IPS DF 19.7 (cell line): Measurements from ENCODE around the gene JAK1.
"Not testable (repeated sequence)": the region's sequence is repeated elsewhere in the genome, so short reads cannot be mapped to it uniquely, and the experiment has no call there.

ENCODE experiments used
- DNase-seq: peaks from one replicate; pipeline ENCODE4 v3.0.0-alpha.2; 2013; ENCODE audit warnings: low read depth, low spot score

Gene JAK1

DNA sequence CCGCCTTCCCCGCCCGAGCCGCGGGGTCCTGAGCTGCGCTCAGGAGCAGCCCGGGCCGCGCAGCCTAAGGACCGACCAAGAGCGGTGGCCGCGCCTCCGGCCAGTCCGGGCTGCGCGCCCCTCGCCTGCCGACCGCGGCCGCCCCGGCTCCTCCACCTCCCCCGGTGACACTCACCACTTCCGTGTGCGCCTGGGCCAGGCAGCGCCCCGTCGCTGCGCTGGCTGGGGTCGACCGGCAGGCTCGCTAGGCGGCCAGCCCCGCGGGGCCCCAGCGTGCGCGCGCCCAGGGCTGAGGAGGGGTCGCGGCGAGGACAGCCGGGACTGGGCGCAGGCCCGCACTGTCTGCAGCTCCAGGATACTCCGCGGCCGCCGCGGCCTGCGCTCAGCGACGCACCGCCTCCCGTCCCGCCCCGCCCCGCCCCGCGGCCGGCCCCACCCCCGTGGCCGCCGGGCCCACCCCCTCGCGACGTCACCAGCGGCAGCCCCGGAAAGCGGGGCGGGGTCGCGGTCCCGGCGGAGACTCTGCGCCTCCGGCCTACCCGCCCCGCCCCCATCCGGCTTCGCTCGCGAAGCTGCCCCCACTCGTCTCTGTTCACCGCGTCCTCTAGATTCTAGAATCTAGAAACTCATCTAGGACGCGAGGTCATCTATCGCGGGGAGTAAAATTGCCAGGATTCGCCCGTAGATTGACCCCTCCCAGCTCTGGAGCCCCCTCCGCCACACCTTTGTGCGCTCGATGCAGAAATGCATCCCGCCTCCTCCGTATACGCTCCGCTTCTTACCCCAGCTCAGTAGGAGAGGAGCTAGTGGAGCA is at the start of gene JAK1:
JAK1 (minus strand) TSS at position 392 of the 814 bp plus-strand sequence. CDS start 80,285 bp downstream, outside the sequence.
- DNase-seq = no peak

DNA sequence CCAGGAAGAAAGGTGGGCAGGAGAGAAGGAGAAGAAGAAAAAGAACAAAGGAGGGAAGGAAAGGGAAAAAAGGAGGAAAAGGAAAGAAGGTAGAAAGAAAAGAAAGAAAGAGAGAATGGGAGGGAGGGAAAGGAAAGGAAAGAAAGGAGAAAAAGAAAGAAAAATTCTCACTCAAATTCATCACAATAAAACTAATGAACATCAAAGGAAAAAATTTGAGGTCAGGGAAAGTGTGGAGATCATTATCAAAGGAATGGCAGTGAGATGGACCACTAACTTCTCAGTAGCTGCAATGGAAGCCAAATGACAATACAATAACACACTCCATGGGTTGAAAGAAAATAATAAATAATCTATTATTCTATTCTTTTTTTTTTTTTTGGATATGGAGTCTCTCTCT is 48.0 kb upstream of the JAK1 start:
- DNase-seq = no peak

DNA sequence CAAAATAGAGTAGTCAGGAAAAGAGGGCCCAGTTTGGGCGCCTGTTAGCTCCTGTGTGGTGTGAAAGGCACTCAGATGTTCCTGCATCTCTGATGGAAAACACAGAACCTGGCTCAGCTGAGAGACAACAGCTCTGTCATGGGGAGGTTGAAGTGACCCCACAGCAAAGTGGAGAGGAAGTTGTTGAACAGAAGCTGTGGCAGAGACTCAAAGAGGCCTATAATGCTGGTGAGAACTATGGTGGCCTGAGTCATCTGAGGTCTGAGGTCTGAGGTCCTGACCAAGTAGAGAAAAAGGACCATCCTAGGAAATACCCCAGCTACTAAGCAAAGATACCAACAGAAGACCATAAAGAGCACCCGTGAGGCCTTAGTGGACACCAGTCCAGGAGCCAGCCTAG is 45.6 kb upstream of the JAK1 start:
- no peak for DNase-seq

DNA sequence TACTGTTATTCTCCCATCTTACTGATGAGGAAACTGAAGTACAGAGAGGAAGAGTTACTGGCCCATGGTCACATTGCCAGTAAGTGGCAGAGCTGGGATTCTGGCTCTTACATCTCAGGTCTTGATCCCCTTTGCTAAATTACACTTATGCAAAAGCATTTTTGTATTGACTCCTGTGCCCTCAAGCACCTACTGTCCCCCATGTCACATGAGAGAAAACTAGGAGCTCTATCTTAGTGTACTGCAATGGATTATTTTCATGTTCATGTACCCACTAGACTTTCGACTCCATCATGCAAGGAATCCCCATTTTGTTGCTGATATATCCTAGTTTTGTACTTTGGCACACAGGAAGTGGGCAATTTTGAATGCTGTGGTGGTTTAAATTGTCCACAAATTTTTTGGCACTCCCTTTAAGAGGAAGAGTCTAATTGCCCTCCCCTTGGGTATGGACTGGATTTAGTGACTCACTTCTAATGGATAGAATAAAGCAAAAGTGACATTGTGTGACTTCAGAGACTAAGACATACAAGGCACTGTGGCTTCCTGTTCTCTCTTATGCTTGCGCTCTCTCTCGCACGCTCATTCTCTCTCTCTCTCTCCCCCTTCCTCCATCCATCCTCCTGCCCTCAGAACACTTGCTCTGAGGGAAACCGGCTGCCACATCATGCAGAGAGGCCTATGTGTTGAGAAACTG is 43.5 kb upstream of the JAK1 start:
- DNase-seq = no peak

DNA sequence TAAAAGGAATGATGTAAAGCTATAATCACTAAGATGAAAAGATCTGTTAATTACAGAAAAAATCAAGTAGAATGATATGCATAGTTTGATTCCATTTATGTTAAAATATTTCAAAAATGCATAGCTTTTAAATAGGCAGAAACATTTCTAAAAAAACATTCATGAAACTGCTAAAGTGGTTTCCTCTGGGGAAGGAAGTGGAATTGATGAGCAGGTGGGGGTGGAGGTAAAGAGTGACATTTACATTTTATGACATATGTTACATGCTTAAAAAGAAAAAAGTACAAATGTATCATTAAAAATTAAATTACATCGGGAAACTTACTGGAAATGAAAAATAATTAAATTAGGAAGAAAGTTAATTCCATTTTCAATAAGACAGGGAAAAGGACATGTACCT is 42.8 kb upstream of the JAK1 start:
- DNase-seq = no peak

DNA sequence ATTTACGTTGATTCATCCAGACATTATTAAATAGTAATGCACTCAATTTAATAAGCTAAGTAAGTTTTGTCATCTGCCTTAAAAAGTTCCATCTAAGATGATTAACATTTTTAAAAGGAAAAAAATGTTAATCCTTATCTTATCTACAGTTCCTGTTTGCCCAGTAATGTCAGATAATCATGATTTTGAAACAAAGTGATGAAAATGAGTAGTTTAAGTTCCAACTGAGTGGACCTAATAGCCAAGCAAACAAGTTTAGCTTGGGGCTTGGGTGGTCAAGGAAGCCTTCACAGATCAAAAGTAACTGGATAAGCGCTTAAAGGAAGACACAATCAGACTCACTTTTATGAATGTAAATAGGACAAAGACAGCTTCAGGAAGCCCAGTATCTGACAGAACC is 40.5 kb upstream of the JAK1 start:
- no peak for DNase-seq

DNA sequence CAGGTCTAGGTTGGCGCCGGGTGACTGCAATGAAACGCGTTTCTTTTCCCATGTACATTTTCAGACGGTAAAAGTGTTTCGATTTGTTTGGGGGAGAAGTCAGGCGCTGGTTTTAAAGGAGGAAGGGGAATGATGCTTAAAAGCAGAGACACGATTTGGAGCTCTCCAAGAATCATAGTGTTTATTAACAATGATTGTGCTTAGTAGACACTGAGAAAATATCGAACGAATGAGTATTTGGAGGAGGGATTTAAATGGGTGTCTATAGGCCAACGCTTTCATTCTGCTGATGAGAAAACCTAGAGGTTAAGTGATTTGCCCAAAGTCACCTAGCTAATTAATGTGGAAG is 36.9 kb upstream of the JAK1 start:
- DNase-seq = no peak

DNA sequence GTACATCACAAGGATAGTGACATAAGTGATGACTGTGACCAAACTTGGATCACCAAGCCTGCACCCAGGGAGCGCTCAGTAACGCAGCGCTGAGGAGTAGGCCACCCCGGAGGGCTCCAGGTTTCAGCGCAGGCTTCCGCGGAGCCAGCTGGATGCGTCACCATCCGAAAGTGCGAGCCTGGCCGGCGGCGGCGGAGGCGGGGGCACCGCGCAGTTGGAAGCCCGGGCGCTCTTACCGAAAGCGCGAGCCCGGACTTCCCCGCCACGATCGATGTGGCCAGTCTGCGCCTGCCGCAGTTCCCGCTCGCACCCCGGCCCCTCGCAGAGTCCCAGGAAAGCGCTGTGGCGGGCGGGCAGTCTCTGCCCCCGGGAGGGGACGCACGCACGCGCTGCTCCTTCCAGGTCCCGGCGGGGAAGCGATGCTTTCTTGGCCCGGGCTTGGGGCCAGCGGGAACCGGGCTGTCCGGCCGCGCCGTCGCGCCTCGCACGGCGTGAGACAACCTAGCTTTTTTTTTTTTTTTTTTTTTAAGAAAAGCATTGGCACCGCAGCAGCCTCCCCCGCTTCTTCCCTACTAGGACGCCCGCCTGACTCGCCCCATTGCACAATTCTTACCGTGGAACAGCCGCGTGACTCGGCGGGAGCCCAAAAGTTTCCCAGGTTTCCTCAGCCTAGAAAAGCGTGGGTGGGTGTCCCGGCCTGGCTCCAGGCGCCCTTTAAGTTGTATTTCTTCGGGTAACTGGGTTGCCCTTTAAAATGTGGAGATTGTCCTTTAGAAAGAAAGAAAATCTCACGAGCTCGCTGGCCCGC is 36.4 kb upstream of the JAK1 start:
- DNase-seq = no peak

DNA sequence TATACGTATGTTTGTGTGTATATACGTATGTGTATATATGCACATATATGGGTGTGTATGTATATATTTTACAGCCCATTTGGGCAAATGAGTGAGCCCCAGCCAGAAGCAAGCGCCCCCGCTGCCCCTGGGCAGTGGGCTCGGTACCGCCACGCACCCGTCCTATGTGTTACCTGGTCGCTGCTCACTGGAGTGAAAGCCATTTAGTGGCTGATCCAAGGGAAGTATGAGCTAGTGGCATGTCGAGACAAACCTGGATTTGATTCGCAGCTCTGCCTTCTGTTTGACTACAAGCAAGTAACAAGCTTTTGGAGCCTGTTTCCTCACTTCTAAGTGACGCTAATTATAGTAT is 35.8 kb upstream of the JAK1 start:
- DNase-seq = no peak

DNA sequence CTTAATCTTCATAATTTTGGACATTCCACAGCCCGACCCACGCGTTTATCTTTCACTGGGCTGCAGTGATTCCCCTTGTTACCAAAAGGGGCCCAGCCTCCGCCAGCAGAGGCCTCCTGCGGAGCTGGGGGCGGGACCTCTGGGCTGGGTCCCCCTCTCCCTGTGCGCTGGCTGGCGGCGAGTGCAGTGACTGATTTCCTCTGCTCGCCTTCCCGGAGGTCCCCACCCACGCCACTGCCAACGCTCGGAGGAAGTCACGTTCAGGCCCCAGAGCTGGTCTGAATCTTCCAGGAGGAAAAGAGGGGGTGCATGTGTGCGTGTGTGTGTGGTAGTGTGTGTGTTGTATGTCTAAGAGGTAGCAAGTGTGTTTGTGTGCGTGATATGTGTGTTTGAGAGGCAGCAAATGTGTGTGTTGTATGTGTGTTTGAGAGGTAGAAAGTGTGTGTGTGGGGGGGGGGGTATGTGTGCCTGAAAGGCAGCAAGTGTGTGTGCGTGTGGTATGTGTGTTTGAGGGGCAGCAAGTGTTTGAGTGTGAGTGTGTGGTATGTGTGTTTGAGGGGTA is 35.0 kb upstream of the JAK1 start:
- DNase-seq = no peak

DNA sequence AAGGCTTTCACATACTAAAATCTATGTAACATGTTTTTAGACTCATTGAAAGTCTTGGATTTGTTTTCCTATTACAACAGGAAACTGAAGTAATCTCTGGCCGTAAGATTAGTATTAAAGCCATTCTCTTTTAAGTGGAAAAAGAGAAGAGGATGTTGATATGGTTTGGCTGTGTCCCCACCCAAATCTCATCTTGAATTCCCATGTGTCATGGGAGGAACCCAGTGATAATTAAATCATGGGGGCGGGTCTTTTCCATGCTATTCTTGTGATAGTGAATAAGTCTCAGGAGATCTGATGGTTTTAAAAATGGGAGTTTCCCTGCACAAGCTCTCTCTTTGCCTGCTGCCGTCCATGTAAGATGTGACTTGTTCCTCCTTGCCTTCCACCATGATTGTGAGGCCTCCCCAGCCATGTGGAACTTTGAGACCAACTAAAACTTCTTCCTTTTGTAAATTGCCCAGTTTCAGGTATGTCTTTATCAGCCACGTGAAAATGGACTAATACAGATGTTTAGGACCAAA is 32.1 kb upstream of the JAK1 start:
- DNase-seq = not testable (repeated sequence)

DNA sequence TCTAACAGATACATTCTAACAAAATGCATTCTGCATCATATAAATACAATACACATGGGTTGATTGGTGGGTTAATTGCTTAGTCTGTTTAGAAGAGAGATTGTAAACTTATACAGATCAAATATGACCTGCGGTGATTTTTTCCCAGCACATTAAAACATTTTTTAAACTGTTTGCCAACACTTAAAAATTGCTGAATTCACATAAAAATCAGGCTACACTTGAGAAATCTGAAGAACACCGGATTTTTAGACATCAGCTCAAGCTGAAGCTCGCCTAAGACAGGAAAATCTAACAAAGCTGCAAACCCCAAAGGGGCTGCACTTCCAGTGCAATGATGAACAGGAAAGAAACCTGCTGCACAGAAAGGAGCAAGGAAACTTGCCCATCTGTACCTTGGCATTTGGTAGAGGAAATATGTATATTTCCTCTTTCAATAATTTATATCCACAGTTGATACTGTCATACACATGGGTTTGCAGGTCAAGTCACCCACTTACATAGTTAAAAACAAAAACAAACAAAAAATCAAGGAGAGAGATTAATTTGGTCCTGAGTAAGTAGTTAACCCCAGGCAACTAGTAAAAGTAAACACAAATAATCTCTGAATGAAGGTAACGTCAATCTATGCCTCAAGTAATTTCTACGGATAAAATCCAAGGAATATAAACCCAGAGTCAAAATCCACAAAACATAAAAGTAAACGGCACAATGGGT is 30.4 kb upstream of the JAK1 start:
- DNase-seq = no peak

DNA sequence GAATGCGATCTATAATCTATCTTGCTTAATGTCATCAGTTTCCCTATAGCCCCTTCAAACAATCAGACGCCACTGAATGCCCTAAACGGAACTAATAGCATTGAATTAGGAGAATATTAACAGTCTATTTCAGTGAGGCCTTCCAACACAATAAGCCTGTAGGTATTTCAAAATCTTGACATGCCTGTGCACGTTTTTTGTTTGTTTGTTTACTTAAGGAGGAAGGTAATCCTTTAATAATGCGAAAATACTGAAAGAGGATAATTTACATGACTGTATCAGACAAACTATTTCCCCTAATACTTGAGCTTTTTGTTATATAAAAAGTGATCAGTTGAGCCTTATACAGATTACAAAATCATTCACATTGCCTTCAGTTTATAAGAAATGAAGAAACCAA is 29.0 kb upstream of the JAK1 start:
- DNase-seq = no peak

DNA sequence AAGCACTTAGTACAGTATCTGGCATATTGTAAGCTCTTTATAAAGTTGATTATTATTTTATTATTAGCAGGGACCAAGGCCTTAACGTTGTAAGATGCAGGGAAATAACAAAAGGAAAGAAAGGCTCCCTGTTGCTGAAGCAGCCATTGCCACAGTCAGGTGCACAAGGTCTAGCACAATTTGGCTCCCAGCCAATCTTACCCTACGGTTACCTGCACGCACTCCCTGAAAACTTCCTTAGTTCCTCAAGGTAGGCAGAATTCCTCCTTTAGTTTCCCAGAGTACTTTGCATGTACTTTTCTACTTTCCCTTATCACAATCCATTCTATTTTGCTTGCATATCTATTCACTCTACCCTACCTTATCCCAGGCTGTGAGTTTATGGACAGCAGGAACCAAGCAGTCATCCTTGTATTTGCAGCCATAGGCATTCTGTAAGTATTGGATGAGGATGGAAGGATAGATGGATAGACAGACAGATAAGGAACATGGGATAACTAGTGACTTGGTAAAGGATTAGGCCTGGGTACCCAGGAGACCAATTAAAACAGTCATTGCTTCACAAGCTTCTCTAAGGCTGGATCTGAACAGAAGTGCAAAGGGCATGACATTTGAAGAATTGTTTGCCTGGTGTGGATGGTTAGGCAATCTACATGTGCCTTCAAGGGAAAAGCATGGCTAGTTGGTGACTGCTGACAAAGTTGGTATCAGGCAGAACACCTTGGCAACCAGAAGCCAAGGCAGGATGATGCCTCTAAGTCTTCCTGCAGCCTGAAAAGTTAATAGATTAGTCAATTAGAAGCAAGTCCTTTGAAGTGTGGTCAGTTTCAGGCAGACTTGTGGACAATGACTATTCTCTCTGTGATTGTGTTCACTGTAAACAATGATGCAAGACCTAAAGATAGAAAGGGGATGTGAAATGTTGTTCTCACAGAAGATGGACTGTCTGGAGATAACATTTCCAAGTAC is 20.8 kb upstream of the JAK1 start:
- DNase-seq = no peak

DNA sequence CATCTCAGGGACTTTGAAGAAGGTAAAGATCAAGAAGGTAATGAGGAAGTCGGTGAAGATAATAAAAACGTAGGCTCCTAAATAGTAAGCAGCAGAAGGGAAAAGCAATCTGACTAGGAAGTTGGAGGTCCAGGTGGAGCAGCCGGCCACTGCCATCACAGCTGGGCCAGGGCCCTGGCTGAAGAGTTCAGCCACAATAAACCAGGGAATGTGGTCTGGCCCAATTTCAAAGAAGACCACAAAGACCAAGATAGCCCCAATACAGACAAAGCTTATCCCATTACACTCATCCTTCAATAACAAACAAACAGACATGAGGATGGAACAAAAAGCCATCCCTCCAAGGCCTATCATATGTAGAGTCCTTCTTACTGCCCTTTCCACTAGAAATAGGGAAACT is 18.4 kb upstream of the JAK1 start:
- no peak for DNase-seq

DNA sequence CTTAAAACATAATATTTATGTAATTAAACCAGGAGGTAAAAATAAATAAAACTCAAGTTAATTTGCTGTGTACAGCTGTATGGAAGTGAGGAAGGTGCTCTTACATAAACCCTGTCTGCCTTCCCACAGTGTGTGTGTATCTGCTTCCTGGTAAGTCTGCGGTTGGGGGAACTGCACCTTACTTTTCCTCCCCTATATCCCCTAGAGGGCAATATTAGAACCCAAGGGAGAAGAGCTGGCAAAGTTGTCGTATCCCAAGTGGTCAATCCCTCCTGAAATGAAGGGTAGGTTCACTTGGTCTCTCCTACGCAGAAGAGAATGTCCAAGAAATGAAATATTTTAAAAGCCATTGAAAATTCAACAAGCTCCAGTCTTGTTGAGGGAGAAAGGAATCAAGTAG is 17.8 kb upstream of the JAK1 start:
- no peak for DNase-seq

DNA sequence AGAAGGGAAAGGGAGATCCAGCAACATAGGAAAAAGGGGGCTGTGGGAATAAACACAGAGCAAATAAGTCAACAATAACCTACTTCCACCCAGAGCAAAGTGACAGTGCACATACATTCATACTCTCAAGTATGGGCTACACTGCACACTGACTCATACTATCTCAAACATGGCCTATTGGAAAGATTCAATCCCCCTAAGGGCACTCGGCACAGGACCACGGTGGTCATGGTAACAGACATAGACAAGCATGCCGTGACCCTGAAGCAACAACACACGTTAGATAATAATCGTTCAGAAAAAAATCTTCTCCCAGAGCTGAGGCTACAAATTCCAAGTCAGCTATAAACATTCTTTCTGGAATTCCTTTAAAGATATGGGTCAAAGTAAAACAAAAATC is 16.8 kb upstream of the JAK1 start:
- DNase-seq = no peak

DNA sequence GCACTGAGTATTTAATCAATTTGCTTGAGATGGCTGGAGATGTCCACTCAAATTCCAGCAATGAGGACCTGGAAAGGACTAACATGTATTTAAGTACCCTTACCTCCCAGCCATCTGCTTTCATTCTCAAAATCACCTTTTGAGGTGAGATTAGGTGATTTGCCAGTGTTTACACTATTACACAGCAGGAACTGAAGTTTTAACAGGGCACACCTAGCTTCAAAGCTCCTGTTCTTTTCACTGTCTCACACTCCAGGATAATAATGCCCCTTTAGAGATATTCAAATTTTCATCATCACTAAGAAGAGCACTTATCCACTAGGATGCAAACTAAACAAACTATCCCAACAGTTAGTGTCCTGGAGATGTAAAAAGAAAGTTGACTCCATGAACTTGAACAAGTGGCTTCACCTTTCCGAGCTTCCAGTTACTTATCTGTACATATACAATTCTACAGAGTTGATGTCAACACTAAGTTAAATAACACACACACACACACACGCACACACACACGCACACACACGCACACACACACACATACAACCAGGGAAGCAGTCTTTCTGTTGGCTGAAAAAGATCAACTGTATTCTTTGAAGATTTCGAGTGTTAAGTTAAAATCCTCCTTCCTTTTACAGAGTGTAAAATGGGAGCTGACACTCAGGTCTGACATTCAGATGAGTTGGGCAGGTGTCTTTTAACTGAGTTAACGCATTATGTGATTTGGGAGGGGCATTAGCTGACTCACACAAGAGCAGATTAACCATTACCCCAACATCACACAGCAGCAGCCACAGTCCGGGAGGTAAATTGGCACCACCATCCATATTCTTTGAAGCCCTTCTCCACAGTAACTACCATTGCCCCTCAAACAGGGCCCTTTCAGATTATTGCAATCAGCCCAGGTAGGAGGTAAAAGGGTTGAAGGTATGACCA is 15.5 kb upstream of the JAK1 start:
- no peak for DNase-seq
